Endothelial cell (in vitro differentiated cells): ENCODE measurements around the gene HMSD. TPM values are rescaled to one million over a fixed set of nuclear protein-coding genes. Genes with fewer than 3 reads are reported as not detected.

Experiments used
- DNase-seq: peaks from one replicate; pipeline ENCODE4 v3.0.0; 2021; ENCODE audit warnings: low spot score
- H3K27ac Mint-ChIP-seq: one replicate; pipeline ENCODE4 v1.8.0; 2021; ENCODE audit warnings: mixed read lengths, inconsistent platforms; ENCODE audit not compliant: unreplicated experiment
- H3K27me3 Mint-ChIP-seq: one replicate; pipeline ENCODE4 v1.8.0; 2021; ENCODE audit warnings: mild to moderate bottlenecking, moderate library complexity, mixed read lengths, inconsistent platforms; ENCODE audit not compliant: unreplicated experiment
- H3K36me3 Mint-ChIP-seq: one replicate; pipeline ENCODE4 v1.8.0; 2021; ENCODE audit warnings: mild to moderate bottlenecking, low read depth, mixed read lengths, inconsistent platforms; ENCODE audit not compliant: unreplicated experiment
- H3K4me1 Mint-ChIP-seq: one replicate; pipeline ENCODE4 v1.8.0; 2021; ENCODE audit warnings: mild to moderate bottlenecking, mixed read lengths, inconsistent platforms; ENCODE audit not compliant: unreplicated experiment
- H3K4me3 Mint-ChIP-seq: one replicate; pipeline ENCODE4 v1.8.0; 2021; ENCODE audit warnings: mild to moderate bottlenecking, mixed read lengths, inconsistent platforms; ENCODE audit not compliant: unreplicated experiment
- H3K9me3 Mint-ChIP-seq: one replicate; pipeline ENCODE4 v1.8.0; 2021; ENCODE audit warnings: mixed read lengths, inconsistent platforms; ENCODE audit not compliant: unreplicated experiment
- CTCF ChIP-seq: fragments of 200-600 bp; sonication (generic); IDR thresholded peaks from one replicate; pipeline ENCODE4 v1.5.0; 2021; ENCODE audit warnings: antibody characterized with exemption; ENCODE audit not compliant: unreplicated experiment
- total RNA-seq: library from RNA; stranded (reverse); fragmentation: NEBNext Ultra II Directional; extraction: Animal tissue kit (Norgen Biotek cat#: 25700); gene quantifications from one replicate; pipeline ENCODE4 v1.2.1, GENCODE V29; 2021; ENCODE audit not compliant: unreplicated experiment

Gene HMSD
- total RNA-seq, 1 donor from 2014 or later, result not detected

- DNase-seq, result no peak
- Mint-ChIP-seq H3K36me3 (no peaks in the 10 kb centered on the region), H3K4me1 (no peaks in the 10 kb centered on the region), H3K27ac (no peak overlapping the region), H3K27me3 (peaks cover 2% of the 10 kb centered on the region), H3K4me3 (no peak overlapping the region), H3K9me3 (no peaks in the 10 kb centered on the region)
- TF ChIP-seq CTCF, result no peak
Observed at GRCh38 chr18:64009305-64009704, 60.2 kb downstream of the HMSD start.

Other genes with a start within 250 kb of the HMSD start
- gene SERPINB11, start 246.3 kb upstream of the HMSD start, total RNA-seq, result not detected
- not detected for gene SERPINB7, start 173.9 kb upstream of the HMSD start, total RNA-seq
- not detected for gene SERPINB2, start 61.6 kb upstream of the HMSD start, total RNA-seq
- gene SERPINB10, start 41.3 kb upstream of the HMSD start, total RNA-seq, result not detected
- 4.3 TPM for gene SERPINB8, start 20.8 kb downstream of the HMSD start, total RNA-seq
- 16.4 TPM for gene LINC00305, start 199.8 kb downstream of the HMSD start, total RNA-seq